HepG2 (cell line): ENCODE results near the gene DCTN2. TPM values are rescaled to one million over a fixed set of nuclear protein-coding genes. Genes with fewer than 3 reads are reported as not detected.

Source experiments
- GATAD1 ChIP-seq: IDR thresholded peaks from 2 replicates; pipeline ENCODE4 v1.6.1; 2016; ENCODE audit warnings: missing genetic modification reagents, missing compliant biosample characterization
- GTF2F1 ChIP-seq: fragments of 150-350 bp; IDR thresholded peaks from 2 replicates; pipeline ENCODE4 v1.6.1; 2014; ENCODE audit warnings: low read length
- HNF1B ChIP-seq: sonication (generic); formaldehyde crosslinking; IDR thresholded peaks from 2 replicates; pipeline ENCODE4 v1.5.1; 2020; ENCODE audit warnings: mild to moderate bottlenecking, moderate library complexity, missing genetic modification reagents
- KLF12 ChIP-seq: sonication (generic); formaldehyde crosslinking; IDR thresholded peaks from 2 replicates; pipeline ENCODE4 v1.4.0; 2020; ENCODE audit warnings: missing genetic modification reagents, borderline replicate concordance
- MNT ChIP-seq: fragments of 450-650 bp; IDR thresholded peaks from 2 replicates; pipeline ENCODE4 v1.6.1; 2016
- MXI1 ChIP-seq: IDR thresholded peaks from 3 replicates; pipeline ENCODE4 v1.6.1; 2012; ENCODE audit warnings: low read depth, low read length, inconsistent platforms, borderline replicate concordance
- NR0B2 ChIP-seq: sonication (generic); formaldehyde crosslinking; IDR thresholded peaks from 2 replicates; pipeline ENCODE4 v1.4.0; 2020; ENCODE audit warnings: mild to moderate bottlenecking, missing genetic modification reagents
- PCBP1 ChIP-seq: fragments of 200-400 bp; formaldehyde crosslinking; IDR thresholded peaks from 2 replicates; pipeline ENCODE4 v1.6.1; 2017; ENCODE audit warnings: mild to moderate bottlenecking, low read depth, low read length, borderline replicate concordance
- SALL1 ChIP-seq: sonication (generic); formaldehyde crosslinking; IDR thresholded peaks from 2 replicates; pipeline ENCODE4 v1.8.0; 2022; ENCODE audit warnings: mild to moderate bottlenecking, missing genetic modification reagents
- SAP130 ChIP-seq: IDR thresholded peaks from 2 replicates; pipeline ENCODE4 v1.6.1; 2016; ENCODE audit warnings: low read depth
- SNAI1 ChIP-seq: sonication (generic); formaldehyde crosslinking; IDR thresholded peaks from 2 replicates; pipeline ENCODE4 v1.5.0; 2020; ENCODE audit warnings: mild to moderate bottlenecking, missing genetic modification reagents, borderline replicate concordance
- TBL1XR1 ChIP-seq: fragments of 150-350 bp; IDR thresholded peaks from 2 replicates; pipeline ENCODE4 v1.6.1; 2014; ENCODE audit warnings: borderline replicate concordance, low read length; ENCODE audit not compliant: partially characterized antibody
- ZMAT3 ChIP-seq: sonication (generic); formaldehyde crosslinking; conservative IDR thresholded peaks from 2 replicates; pipeline ENCODE4 v1.7.0; 2021; ENCODE audit warnings: missing genetic modification reagents
- ZNF20 ChIP-seq: sonication (generic); formaldehyde crosslinking; IDR thresholded peaks from 2 replicates; pipeline ENCODE4 v1.4.0; 2020; ENCODE audit warnings: mild to moderate bottlenecking, moderate library complexity, missing genetic modification reagents
- ZNF207 ChIP-seq: fragments of 450-650 bp; IDR thresholded peaks from 2 replicates; pipeline ENCODE4 v1.6.1; 2016; ENCODE audit warnings: antibody characterized with exemption, borderline replicate concordance
- ZNF580 ChIP-seq: IDR thresholded peaks from 2 replicates; pipeline ENCODE4 v1.6.1; 2016; ENCODE audit warnings: low read depth, borderline replicate concordance
- ZNF605 ChIP-seq: sonication (generic); formaldehyde crosslinking; IDR thresholded peaks from 2 replicates; pipeline ENCODE4 v1.8.0; 2022; ENCODE audit warnings: mild to moderate bottlenecking, missing genetic modification reagents
- ZNF652 ChIP-seq: IDR thresholded peaks from 2 replicates; pipeline ENCODE4 v1.6.1; 2016; ENCODE audit warnings: low read depth, borderline replicate concordance
- ZNF691 ChIP-seq: sonication (generic); formaldehyde crosslinking; IDR thresholded peaks from 2 replicates; pipeline ENCODE4 v1.4.0; 2020; ENCODE audit warnings: missing genetic modification reagents, low read depth, mild to moderate bottlenecking, borderline replicate concordance
- ZNF75D ChIP-seq: sonication (generic); formaldehyde crosslinking; IDR thresholded peaks from 2 replicates; pipeline ENCODE4 v1.8.1; 2023; ENCODE audit warnings: missing genetic modification reagents, mild to moderate bottlenecking, borderline replicate concordance
- ZNF761 ChIP-seq: sonication (generic); formaldehyde crosslinking; conservative IDR thresholded peaks from 2 replicates; pipeline ENCODE4 v1.4.0; 2020; ENCODE audit warnings: mild to moderate bottlenecking, missing genetic modification reagents
- polyA plus RNA-seq, 8 experiments: library from polyadenylated mRNA; depleted of rRNA in 3 of 8; stranded (reverse) in 7 of 8; unstranded in 1 of 8; fragments of >200 nt; fragmentation: Illumina TruSeq in 4 of 8; extraction: Trizol in 4 of 8; gene quantifications; 2 replicates each; pipeline versions ENCODE4 v1.2.1 to v1.2.3, GENCODE V29; 2011 to 2016; ENCODE audit warnings: low read depth in 4 of 8, missing spikeins in 1 of 8, mixed read lengths in 1 of 8; ENCODE audit not compliant: insufficient read depth in 1 of 8
- total RNA-seq, 5 experiments: library from RNA; depleted of rRNA; stranded (reverse); fragments of >200 nt; fragmentation: Illumina TruSeq; extraction: Trizol; gene quantifications; 2 replicates each; pipeline ENCODE4 v1.2.3, GENCODE V29; 2016; ENCODE audit warnings: low read depth in 1 of 5

DCTN2 gene
- total and polyA plus RNA-seq, 2 of the 13 experiments (the other 11 are each of a cell fraction or from before 2014, with no cell fraction given), result 72.0 to 77.4 TPM

- TF ChIP-seq HNF1B (CRISPR knock-in tag) (peak; percentile 50; the same call in 1 of the 2 replicates), PCBP1 (0 out of 2 replicates have a peak, but pooled peaks have one; percentile 51), ZNF580 (0 out of 2 replicates have a peak, but pooled peaks have one; percentile 15), SNAI1 (CRISPR knock-in tag) (0 out of 2 replicates have a peak, but pooled peaks have one; percentile 66), SAP130 (CRISPR knock-in tag) (peak; percentile 96), SALL1 (peak; percentile 58), ZNF605 (peak; percentile 69), MXI1 (peak; percentile 79; the same call in 1 of the 3 replicates), ZNF207 (no peak), GTF2F1 (0 out of 2 replicates have a peak, but pooled peaks have one; percentile 74), KLF12 (CRISPR knock-in tag) (peak; percentile 66; the same call in 1 of the 2 replicates), GATAD1 (peak; percentile 77), NR0B2 (0 out of 2 replicates have a peak, but pooled peaks have one; percentile 23), ZNF652 (CRISPR knock-in tag) (no peak), ZNF761 (CRISPR knock-in tag) (0 out of 2 replicates have a peak, but pooled peaks have one; percentile 54), MNT (peak; percentile 13; the same call in 1 of the 2 replicates), TBL1XR1 (peak; percentile 31), ZMAT3 (CRISPR knock-in tag) (peak; percentile 51; the same call in 1 of the 2 replicates), ZNF691 (CRISPR knock-in tag) (0 out of 2 replicates have a peak, but pooled peaks have one; percentile 24), ZNF20 (CRISPR knock-in tag) (0 out of 2 replicates have a peak, but pooled peaks have one; percentile 51), ZNF75D (CRISPR knock-in tag) (no peak)
These were observed 44.1 kb upstream of the DCTN2 start, which contains the start of gene PIP4K2C (continued) for GRCh38 chr12:57590864-57591781.
